Measurements from ENCODE around the gene SIRPA.
"Not testable (repeated sequence)": the region's sequence is repeated elsewhere in the genome, so short reads cannot be mapped to it uniquely, and the experiment has no call there.

The SIRPA gene

DNA sequence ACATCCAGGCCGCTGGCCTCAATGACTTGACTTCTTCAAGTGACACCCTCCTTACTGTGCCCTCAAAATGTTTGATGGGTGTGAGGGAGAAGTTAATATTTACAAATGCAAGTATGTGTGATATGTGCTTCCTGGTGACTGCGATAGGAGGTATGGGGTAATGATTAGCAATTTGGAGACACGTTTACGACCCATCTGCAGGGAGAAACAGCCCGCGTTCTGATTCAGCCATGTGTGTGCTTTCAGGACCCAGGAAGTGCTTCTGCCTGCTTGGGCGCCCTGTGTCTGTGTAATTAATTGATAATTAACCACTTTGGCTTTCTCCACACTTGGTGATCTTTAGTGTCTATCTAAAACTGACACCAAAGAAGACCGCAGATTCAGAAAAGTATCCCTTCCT is 25.0 kb downstream of the SIRPA start:
- H3K4me3 ChIP-seq (ENCODE audit: low read depth, low read length) = no peak overlapping the region
- TF ChIP-seq, protein P1, sequence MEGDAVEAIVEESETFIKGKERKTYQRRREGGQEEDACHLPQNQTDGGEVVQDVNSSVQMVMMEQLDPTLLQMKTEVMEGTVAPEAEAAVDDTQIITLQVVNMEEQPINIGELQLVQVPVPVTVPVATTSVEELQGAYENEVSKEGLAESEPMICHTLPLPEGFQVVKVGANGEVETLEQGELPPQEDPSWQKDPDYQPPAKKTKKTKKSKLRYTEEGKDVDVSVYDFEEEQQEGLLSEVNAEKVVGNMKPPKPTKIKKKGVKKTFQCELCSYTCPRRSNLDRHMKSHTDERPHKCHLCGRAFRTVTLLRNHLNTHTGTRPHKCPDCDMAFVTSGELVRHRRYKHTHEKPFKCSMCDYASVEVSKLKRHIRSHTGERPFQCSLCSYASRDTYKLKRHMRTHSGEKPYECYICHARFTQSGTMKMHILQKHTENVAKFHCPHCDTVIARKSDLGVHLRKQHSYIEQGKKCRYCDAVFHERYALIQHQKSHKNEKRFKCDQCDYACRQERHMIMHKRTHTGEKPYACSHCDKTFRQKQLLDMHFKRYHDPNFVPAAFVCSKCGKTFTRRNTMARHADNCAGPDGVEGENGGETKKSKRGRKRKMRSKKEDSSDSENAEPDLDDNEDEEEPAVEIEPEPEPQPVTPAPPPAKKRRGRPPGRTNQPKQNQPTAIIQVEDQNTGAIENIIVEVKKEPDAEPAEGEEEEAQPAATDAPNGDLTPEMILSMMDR (IDR thresholded peaks at IDR 0.05; ENCODE audit: insufficient read depth, low read depth, low read length, missing control alignments) = no peak
- no peak for DNase-seq (ENCODE audit: low read depth)

DNA sequence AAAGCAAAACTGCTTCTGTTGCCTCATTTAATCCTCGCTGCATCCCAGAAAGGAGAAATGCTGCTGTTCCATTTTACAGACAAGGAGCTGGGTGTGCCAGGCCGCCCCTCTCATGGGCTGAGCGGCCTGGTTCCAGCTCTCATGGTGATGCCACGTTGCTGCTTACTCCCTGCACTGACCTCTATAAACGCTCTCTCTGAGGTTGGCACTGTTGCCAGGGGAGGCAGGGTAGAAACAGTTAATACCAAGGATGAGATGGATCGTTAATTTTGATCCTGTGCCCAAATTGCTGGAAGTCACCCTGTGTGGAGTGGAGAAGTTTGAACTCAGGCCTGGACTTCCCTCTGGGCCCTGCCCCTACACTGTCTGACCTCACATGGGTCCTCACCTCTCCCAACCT is 25.6 kb downstream of the SIRPA start:
- TF ChIP-seq, protein P1 (IDR thresholded peaks at IDR 0.05; ENCODE audit: insufficient read depth, low read depth, low read length, missing control alignments) = no peak
- no peak for DNase-seq (ENCODE audit: low read depth)
- H3K4me3 ChIP-seq (ENCODE audit: low read depth, low read length) = no peak overlapping the region

DNA sequence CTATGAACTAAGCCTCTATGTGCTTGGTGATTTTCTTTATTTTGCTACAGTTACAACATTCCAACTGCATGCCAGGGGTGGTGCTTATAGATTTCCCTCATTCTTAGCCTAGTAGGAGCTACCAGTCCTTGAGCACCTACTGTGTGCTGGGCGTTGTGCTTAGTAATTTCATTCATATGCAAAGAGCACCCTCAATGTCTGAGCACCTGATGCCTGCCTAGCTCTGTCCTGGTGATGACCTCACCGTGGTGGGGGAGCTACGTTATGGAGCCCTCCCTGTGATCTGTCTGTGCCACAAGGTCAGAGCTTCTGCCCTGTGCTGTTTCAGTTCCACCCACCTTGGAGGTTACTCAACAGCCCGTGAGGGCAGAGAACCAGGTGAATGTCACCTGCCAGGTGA is 26.8 kb downstream of the SIRPA start:
- not testable (repeated sequence) for DNase-seq (ENCODE audit: low read depth); H3K4me3 ChIP-seq (ENCODE audit: low read depth, low read length)

DNA sequence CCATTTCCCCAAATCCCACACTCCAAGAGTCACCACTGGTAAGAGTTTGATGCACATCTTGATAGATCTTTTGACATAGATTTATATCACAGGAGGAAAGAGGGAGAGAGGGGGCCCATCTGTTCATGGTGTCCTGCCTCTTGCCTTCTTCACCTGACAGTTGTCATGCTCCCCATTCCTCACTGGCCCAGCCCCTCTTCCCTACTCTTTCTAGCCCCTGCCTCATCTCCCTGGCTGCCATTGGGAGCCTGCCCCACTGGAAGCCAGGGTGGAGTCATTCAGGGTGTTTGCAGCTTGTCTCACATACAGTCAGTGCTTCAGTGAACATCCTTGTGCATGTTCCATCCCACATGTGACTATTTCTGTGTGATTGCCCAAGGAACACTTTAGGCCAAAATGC is 27.6 kb downstream of the SIRPA start:
- TF ChIP-seq, protein P1 (IDR thresholded peaks at IDR 0.05; ENCODE audit: insufficient read depth, low read depth, low read length, missing control alignments) = no peak

DNA sequence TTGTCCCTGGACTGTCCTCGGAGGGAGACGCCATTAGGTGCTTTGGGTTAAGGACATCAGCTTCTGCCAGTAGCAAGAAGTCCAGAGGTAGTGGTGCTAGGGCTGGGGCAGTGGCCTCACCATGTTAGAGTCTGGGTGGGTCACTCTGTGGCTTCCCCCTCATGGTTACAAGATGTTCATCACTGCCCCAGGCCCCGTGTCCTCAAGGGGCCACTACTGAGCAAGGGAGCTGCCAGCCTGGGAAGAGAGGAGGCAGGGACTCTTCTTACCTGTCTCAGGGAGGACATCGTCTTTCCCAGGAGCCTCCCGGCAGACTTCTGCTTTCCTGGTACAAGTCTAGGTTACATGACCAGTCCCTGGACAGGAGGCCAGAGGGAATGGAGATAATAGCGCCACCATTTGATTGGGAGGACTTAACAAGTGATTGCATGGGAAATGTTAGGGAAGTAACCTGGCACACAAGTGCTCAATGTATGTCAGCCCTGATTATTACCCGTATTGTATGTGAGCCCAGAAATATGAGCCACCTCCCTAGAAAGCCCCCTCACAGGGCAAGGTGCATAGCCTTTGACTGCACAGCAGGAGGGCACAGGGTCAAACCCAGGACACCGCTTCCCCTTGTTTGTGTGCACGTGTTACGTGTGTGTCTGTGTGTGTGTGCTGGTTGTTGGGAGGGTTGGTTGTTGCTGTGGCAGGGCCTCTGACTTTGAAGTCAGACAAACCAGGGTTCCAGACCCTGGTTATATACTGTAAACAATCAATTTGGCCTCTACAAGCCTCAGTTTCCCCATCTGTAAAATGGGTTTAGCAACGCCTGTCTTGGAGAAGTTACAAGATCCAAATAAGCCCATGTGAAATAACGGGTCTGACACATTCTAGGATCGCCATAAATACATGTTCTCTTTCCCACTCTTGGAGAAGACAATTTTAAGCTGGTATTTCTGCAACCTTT is 30.0 kb downstream of the SIRPA start:
- no peak overlapping the region for H3K4me3 ChIP-seq (ENCODE audit: low read depth, low read length)
- TF ChIP-seq, protein P1 (IDR thresholded peaks at IDR 0.05; ENCODE audit: insufficient read depth, low read depth, low read length, missing control alignments) = no peak
- no peak for DNase-seq (ENCODE audit: low read depth)

More for the DNA sequence above, 27.6 kb downstream of the SIRPA start:
- no peak overlapping the region for H3K4me3 ChIP-seq (ENCODE audit: low read depth, low read length)
- no peak for DNase-seq (ENCODE audit: low read depth)

DNA sequence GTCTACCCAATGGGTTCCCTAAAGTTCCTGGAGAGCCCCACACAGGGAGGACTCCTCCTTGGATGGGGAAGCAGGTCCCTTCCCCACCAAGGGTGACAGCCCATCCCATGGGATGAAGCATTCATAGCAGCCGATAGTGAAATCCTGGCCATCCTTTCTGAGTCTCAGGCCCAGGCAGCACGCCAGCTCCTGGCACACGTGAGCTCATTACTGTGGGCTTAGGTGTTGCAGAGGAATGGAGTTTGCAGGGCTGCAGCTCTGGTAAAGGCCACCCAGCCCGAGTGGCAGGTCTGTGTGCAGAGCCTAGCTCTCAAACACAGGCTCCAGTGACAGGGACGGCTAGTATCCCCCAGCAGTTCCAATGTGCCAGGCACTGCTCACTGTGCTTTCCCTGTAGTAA is 31.0 kb downstream of the SIRPA start:
- no peak for DNase-seq (ENCODE audit: low read depth)
- no peak overlapping the region for H3K4me3 ChIP-seq (ENCODE audit: low read depth, low read length)
- TF ChIP-seq, protein P1 (IDR thresholded peaks at IDR 0.05; ENCODE audit: insufficient read depth, low read depth, low read length, missing control alignments) = no peak

DNA sequence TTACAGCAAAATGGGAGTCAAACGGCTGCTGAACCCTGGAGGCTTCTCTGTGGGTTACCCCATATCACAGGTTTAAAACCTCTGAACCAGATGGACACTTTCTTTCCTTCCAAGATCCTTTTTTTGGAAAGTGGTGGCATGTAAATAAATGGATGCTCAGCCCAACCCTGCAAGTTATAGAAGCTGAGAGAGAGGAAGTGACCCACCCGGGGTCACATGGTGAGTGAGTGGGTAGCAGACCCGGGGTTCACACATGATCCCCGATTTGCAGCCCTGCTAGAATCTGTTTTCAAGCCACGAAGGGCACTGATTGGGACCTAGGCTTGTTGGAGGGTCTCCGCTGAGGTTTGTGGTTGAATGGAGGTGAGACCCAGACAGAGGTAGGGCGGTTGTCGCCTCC is 32.0 kb downstream of the SIRPA start:
- H3K4me3 ChIP-seq (ENCODE audit: low read depth, low read length) = no peak overlapping the region
- TF ChIP-seq, protein P1 (IDR thresholded peaks at IDR 0.05; ENCODE audit: insufficient read depth, low read depth, low read length, missing control alignments) = no peak
- DNase-seq (ENCODE audit: low read depth) = no peak
